Suprapubic skin (tissue), 3 donors: Measurements from ENCODE around the gene C1orf21.

Source experiments
- POLR2AphosphoS5 ChIP-seq, 3 donors: sonication (generic); formaldehyde crosslinking; IDR thresholded peaks; one replicate each; pipeline ENCODE4 v1.6.1; 2017; ENCODE audit warnings: antibody characterized with exemption in 3 of 3
- TF ChIP-seq, protein P1 (sequence below), 2 donors: fragments of 200-600 bp in 1 of 2; fragments of 450-650 bp in 1 of 2; sonication (generic) in 1 of 2; IDR thresholded peaks; one replicate each; pipeline ENCODE4 v1.5.1; 2016 to 2019; ENCODE audit warnings: antibody characterized with exemption in 2 of 2, mild to moderate bottlenecking in 1 of 2, moderate library complexity in 1 of 2

DNA sequence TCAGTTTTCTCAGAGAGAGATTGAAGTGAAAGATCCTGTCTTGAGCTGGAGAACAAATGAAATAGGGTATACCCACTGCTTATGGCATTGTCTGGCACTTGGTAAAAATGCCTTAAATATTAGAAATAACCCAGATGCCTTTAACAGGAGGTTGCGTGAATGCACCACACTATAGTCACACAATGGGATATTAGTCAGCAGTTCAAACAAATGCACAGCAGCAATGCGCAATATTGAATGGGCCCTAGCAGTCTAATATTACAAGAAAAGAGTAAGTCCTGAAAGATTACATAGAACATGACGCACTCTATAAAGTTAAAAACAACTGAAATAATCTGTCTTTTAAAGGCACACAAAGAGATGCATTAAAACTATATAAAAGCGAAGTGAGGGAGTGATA lies 206.8 kb downstream of the C1orf21 start:
- TF ChIP-seq, protein P1, sequence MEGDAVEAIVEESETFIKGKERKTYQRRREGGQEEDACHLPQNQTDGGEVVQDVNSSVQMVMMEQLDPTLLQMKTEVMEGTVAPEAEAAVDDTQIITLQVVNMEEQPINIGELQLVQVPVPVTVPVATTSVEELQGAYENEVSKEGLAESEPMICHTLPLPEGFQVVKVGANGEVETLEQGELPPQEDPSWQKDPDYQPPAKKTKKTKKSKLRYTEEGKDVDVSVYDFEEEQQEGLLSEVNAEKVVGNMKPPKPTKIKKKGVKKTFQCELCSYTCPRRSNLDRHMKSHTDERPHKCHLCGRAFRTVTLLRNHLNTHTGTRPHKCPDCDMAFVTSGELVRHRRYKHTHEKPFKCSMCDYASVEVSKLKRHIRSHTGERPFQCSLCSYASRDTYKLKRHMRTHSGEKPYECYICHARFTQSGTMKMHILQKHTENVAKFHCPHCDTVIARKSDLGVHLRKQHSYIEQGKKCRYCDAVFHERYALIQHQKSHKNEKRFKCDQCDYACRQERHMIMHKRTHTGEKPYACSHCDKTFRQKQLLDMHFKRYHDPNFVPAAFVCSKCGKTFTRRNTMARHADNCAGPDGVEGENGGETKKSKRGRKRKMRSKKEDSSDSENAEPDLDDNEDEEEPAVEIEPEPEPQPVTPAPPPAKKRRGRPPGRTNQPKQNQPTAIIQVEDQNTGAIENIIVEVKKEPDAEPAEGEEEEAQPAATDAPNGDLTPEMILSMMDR (IDR thresholded peaks at IDR 0.05) = no peak
- no peak for TF ChIP-seq POLR2AphosphoS5 (IDR thresholded peaks at IDR 0.05)
